ENCODE results near the gene CMTM4.

CMTM4 gene

DNA sequence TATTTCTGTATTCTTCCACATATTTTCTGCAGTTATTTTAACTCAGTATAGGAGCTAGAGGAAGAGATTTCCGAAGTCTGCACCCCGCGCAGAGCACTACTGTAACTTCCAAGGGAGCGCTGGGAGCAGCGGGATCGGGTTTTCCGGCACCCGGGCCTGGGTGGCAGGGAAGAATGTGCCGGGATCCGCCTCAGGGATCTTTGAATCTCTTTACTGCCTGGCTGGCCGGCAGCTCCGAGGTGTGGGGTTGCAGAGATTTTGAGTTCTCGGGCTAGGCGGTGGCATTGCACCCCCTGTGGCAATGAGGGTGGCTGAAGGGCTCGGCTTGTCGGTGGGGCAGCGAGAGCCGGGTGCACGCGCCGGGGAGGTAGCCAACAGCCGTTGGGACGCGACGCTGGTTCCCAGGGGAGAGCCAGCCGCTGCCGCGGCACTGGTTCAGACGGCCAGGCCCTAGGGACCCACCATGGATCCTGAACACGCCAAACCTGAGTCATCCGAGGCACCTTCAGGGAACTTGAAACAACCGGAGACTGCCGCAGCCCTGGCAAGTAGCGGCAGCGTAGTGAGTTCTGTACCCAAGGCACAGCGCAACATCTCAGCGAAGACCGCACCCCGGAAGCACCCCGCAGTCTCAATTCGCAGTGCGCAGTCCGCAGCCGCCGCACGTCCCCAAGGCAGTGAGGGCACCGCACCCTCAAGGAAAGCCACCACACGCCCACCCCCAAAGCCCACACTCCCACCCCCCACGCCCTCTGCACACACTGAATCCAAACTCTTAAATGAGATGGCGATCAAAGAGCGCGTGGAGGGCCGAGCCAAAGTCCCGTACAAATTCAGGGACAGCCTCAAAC lies 130.3 kb downstream of the CMTM4 start, which contains the start of gene CMTM1:
Gene CMTM1 (plus strand): TSS at position 389 of the 851 bp plus-strand sequence. CDS start 75 bp downstream, at position 464.
- no peak for DNase-seq (ENCODE audit: low read depth in 3 of 3)

Data from stimulated activated CD4-positive, alpha-beta T cell treated with anti-CD3 and anti-CD28 coated beads, TNF-alpha, amount 100 ng/mL, for 24 hours (primary cell).